HG03103 (cell line): ENCODE measurements around the gene BARX1.

Source experiments
- ATAC-seq: cut with Tn5 transposase; IDR thresholded peaks from one replicate; pipeline ENCODE4 v1.9.1; 2021; ENCODE audit warnings: low read depth; ENCODE audit not compliant: unreplicated experiment

BARX1 gene

GRCh38 chr9:93902780-93903655 is 52.1 kb downstream of the BARX1 start:
- ATAC-seq: no peak

GRCh38 chr9:93902051-93902779 is 52.9 kb downstream of the BARX1 start:
- ATAC-seq: no peak
